ENCODE results near the gene EPB41L4B. TPM values are rescaled to one million over a fixed set of nuclear protein-coding genes. Genes with fewer than 3 reads are reported as not detected.

Gene EPB41L4B
- total RNA-seq, 1 donor from 2014 or later, result 3.7 TPM

DNA sequence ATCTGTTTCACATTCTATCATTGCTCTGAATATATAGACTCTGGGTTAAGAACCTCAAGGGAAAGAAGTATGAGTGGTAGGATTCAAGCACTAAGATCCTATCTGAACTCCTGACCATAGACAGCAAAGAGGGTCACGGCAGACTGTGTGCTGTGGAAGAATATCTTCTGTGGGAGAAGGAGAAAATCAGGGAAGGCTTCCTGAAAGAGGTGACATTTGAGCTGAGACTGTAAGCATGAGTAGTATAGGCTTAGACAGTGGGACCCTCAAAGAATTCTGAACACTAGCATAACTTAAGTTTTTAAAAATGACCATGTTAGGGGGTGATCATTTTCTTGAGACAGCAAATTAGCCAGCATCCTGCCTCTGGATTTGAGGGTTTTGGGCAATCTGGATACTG lies 157.7 kb downstream of the EPB41L4B start:
- H3K9me3 Mint-ChIP-seq (ENCODE audit: low read depth), result peaks cover 5% of the 10 kb centered on the region
- DNase-seq (ENCODE audit: low spot score), result no peak
- H3K4me1 Mint-ChIP-seq (ENCODE audit: low read depth), result peaks cover 3% of the 10 kb centered on the region
- H3K4me3 Mint-ChIP-seq (ENCODE audit: unreplicated experiment), result no peak overlapping the region
- H3K27me3 Mint-ChIP-seq (ENCODE audit: low read depth), result peaks cover 5% of the 10 kb centered on the region
- TF ChIP-seq, protein P1, sequence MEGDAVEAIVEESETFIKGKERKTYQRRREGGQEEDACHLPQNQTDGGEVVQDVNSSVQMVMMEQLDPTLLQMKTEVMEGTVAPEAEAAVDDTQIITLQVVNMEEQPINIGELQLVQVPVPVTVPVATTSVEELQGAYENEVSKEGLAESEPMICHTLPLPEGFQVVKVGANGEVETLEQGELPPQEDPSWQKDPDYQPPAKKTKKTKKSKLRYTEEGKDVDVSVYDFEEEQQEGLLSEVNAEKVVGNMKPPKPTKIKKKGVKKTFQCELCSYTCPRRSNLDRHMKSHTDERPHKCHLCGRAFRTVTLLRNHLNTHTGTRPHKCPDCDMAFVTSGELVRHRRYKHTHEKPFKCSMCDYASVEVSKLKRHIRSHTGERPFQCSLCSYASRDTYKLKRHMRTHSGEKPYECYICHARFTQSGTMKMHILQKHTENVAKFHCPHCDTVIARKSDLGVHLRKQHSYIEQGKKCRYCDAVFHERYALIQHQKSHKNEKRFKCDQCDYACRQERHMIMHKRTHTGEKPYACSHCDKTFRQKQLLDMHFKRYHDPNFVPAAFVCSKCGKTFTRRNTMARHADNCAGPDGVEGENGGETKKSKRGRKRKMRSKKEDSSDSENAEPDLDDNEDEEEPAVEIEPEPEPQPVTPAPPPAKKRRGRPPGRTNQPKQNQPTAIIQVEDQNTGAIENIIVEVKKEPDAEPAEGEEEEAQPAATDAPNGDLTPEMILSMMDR (IDR thresholded peaks at IDR 0.05), result no peak
- H3K36me3 Mint-ChIP-seq (ENCODE audit: low read depth), result peaks cover 1% of the 10 kb centered on the region
- no peak overlapping the region for H3K27ac Mint-ChIP-seq (ENCODE audit: unreplicated experiment)

DNA sequence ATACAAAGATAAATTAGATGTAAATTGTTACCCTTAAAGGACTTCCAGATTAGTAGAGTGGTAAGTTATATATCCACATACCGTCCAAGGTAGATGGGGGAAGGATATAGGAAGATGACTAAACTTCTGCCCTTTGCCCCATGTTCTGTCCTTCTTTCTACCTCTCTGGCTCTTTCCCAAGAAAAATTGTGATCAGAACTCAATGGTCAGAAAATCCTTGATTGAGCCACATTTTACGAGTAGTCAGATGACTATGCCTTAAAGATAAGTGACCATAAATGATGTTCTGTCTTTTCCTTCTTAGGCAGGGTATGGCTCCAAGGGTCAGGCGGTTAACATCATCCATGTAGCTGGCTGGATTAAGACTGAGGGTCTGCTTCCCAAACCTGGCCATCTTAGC lies 158.2 kb downstream of the EPB41L4B start:
- no peak for DNase-seq (ENCODE audit: low spot score)
- Mint-ChIP-seq H3K36me3 (ENCODE audit: low read depth) (peaks cover 1% of the 10 kb centered on the region), H3K4me1 (ENCODE audit: low read depth) (peaks cover 3% of the 10 kb centered on the region), H3K9me3 (ENCODE audit: low read depth) (peaks cover 5% of the 10 kb centered on the region), H3K27ac (ENCODE audit: unreplicated experiment) (no peak overlapping the region), H3K27me3 (ENCODE audit: low read depth) (peaks cover 5% of the 10 kb centered on the region), H3K4me3 (ENCODE audit: unreplicated experiment) (no peak overlapping the region)
- TF ChIP-seq, protein P1 (IDR thresholded peaks at IDR 0.05), result no peak

DNA sequence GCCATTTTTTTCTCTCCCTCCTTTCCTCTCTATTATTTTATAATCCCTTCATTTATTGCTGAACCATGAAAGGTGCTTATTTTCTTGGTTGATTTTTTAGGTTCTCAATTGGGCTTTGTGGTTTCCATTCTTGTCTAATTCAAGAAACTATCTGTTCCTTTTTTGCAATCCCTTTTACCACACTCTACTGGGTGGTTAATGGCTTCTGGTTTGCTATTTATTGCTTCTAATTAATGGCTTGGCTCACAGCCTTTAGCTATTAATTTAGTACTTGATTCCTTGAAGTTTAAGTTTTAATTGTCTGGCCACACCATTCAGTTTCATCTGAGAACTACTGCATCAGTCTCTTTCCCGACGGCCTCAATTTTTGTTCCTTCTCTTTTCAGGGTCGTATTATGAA lies 159.4 kb downstream of the EPB41L4B start:
- Mint-ChIP-seq H3K4me3 (ENCODE audit: unreplicated experiment) (no peak overlapping the region), H3K9me3 (ENCODE audit: low read depth) (peaks cover 5% of the 10 kb centered on the region), H3K4me1 (ENCODE audit: low read depth) (no peaks in the 10 kb centered on the region), H3K36me3 (ENCODE audit: low read depth) (peaks cover 1% of the 10 kb centered on the region), H3K27ac (ENCODE audit: unreplicated experiment) (no peak overlapping the region), H3K27me3 (ENCODE audit: low read depth) (peaks cover 3% of the 10 kb centered on the region)
- no peak for DNase-seq (ENCODE audit: low spot score)
- TF ChIP-seq, protein P1 (IDR thresholded peaks at IDR 0.05), result no peak

DNA sequence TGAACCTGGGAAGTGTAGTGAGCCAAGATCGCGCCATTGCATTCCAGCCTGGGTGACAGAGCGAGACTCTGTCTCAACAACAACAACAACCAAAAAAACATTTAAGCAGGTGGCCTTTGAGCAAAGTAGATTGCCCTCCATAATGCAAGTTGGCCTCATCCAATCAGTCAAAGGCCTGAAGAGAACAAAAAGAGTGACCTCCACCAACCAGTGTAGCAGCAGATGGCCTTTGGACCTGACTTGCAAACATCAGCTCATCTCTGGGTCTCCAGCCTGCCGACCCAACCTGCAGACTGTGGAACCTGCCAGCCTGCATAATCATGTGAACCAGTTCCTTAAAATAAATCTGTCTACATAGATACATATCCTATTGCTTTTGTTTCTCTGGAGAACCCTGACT lies 161.3 kb downstream of the EPB41L4B start:
- H3K36me3 Mint-ChIP-seq (ENCODE audit: low read depth), result peaks cover 1% of the 10 kb centered on the region

DNA sequence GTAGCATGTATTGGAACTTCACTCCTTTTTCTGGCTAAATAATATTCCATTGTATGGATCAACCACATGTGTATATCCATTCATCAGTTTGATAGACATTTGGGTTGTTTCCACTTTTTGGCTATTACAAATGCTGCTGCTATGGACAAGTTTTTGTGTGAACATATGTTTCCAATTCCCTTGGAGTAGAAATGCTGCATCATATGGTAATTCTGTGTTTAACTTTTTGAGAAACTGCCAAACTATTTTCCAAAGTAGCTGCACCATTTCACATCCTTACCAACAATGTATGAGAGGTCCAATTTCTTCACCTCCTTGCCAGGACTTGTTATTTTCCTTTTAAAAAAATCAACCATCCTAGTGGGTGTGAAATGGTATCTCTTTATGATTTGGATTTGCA lies 162.2 kb downstream of the EPB41L4B start:
- no peak for DNase-seq (ENCODE audit: low spot score)
- H3K36me3 Mint-ChIP-seq (ENCODE audit: low read depth), result peaks cover 2% of the 10 kb centered on the region
- H3K4me1 Mint-ChIP-seq (ENCODE audit: low read depth), result no peaks in the 10 kb centered on the region
- H3K4me3 Mint-ChIP-seq (ENCODE audit: unreplicated experiment), result no peak overlapping the region
- H3K9me3 Mint-ChIP-seq (ENCODE audit: low read depth), result peaks cover 7% of the 10 kb centered on the region
- H3K27ac Mint-ChIP-seq (ENCODE audit: unreplicated experiment), result no peak overlapping the region
- TF ChIP-seq, protein P1 (IDR thresholded peaks at IDR 0.05), result no peak
- peaks cover 2% of the 10 kb centered on the region for H3K27me3 Mint-ChIP-seq (ENCODE audit: low read depth)

More for the DNA sequence above, 161.3 kb downstream of the EPB41L4B start:
- no peak for DNase-seq (ENCODE audit: low spot score)
- no peaks in the 10 kb centered on the region for H3K4me1 Mint-ChIP-seq (ENCODE audit: low read depth)
- TF ChIP-seq, protein P1 (IDR thresholded peaks at IDR 0.05), result no peak
- peaks cover 3% of the 10 kb centered on the region for H3K27me3 Mint-ChIP-seq (ENCODE audit: low read depth)
- H3K4me3 Mint-ChIP-seq (ENCODE audit: unreplicated experiment), result no peak overlapping the region
- no peaks in the 10 kb centered on the region for H3K9me3 Mint-ChIP-seq (ENCODE audit: low read depth)
- no peak overlapping the region for H3K27ac Mint-ChIP-seq (ENCODE audit: unreplicated experiment)

Data from chondrocyte (in vitro differentiated cells).